ENCODE results near the gene TNFAIP8.

DNA sequence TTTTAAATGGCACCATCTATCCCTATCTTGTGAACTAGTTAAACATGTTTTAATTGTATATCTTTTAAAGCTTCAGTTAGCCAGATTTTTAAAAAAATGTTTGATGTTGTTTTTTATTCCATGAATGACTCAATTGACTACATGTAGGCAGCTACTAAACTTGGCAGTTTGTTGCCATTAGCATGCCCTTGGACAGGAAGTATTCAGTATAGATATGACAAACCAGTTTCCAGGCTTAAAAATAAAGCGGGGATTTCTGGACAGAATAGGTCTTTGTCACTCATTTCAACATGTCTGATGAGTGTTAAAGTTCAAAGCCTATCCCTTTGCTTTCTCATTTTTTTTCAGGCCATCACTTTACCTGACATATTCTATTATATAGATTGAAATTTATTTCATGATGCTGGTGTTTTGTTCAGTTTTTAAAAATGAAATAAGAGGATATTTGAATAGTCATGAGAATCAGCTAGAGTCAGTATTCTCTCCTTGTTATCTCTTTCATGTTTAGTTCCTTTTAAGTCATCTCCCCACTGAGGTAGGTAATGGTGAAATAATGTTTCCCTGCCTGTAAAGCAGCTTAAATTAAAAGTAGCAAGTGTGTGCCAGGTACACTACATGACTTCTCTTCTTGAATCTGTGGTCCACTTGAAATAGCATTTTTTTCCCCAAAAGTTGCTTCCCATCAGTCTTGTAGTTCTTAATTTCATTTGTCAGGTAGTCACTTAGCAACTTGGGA lies 11.9 kb downstream of the TNFAIP8 start:
- TF ChIP-seq, protein P1, sequence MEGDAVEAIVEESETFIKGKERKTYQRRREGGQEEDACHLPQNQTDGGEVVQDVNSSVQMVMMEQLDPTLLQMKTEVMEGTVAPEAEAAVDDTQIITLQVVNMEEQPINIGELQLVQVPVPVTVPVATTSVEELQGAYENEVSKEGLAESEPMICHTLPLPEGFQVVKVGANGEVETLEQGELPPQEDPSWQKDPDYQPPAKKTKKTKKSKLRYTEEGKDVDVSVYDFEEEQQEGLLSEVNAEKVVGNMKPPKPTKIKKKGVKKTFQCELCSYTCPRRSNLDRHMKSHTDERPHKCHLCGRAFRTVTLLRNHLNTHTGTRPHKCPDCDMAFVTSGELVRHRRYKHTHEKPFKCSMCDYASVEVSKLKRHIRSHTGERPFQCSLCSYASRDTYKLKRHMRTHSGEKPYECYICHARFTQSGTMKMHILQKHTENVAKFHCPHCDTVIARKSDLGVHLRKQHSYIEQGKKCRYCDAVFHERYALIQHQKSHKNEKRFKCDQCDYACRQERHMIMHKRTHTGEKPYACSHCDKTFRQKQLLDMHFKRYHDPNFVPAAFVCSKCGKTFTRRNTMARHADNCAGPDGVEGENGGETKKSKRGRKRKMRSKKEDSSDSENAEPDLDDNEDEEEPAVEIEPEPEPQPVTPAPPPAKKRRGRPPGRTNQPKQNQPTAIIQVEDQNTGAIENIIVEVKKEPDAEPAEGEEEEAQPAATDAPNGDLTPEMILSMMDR (IDR thresholded peaks at IDR 0.05; ENCODE audit: insufficient read depth, low read depth, low read length), result no peak
- no peak for TF ChIP-seq EZH2 (IDR thresholded peaks at IDR 0.05; ENCODE audit: insufficient read depth, low read length)
